AG04449 (cell line): ENCODE measurements around the gene TGFBI.

ENCODE experiments used
- CTCF ChIA-PET: fragments of 350-600 bp; formaldehyde crosslinking; extraction: SDS; loops from one replicate; lab custom pipeline; 2021; ENCODE audit warnings: antibody characterized with exemption; lab: Yijun Ruan, JAX
- POLR2A ChIA-PET: fragments of 400-600, 350-600 bp; formaldehyde crosslinking; extraction: SDS; loops from one replicate; lab custom pipeline; 2020; ENCODE audit warnings: antibody characterized with exemption, inconsistent platforms; lab: Yijun Ruan, JAX
- DNase-seq: peaks from one replicate; pipeline ENCODE4 v3.0.0-alpha.2; 2010; ENCODE audit warnings: low read depth, low spot score
- H3K4me3 ChIP-seq: 2 replicates; pipeline ENCODE4 v1.5.1; 2011; ENCODE audit warnings: low read depth, mild to moderate bottlenecking, control low read depth, low read length
- CTCF ChIP-seq: IDR thresholded peaks from one replicate; pipeline ENCODE4 v1.5.1; 2011; ENCODE audit warnings: mild to moderate bottlenecking, moderate library complexity, low read length, control low read depth, inconsistent platforms; ENCODE audit not compliant: insufficient read depth; ENCODE audit errors: missing control alignments

Gene TGFBI

GRCh38 chr5:135993335-135993879 lies 35.4 kb upstream of the TGFBI start:
- no peak for TF ChIP-seq CTCF
- CTCF ChIA-PET, result interaction anchor here (0.9 to 1.4 kb wide), 5 partner anchors 13 to 64 kb away, joined by 3 to 6 read pairs (median 4); no protein-coding TSS in a partner anchor
- POLR2A ChIA-PET, result interaction anchor here (0.6 to 2.7 kb wide), 12 partner anchors 11 to 65 kb away, joined by 3 to 21 read pairs (median 6); partner anchors contain the start of gene TGFBI
- H3K4me3 ChIP-seq, result no peak overlapping the region
- DNase-seq, result no peak

GRCh38 chr5:135993880-135994636 lies 34.7 kb upstream of the TGFBI start:
- H3K4me3 ChIP-seq, result no peak overlapping the region
- CTCF ChIA-PET, result interaction anchor here (0.9 to 1.4 kb wide), 4 partner anchors 12 to 63 kb away, joined by 3 to 6 read pairs (median 4); no protein-coding TSS in a partner anchor
- DNase-seq, result no peak
- no peak for TF ChIP-seq CTCF
- POLR2A ChIA-PET, result interaction anchor here (0.5 to 2.7 kb wide), 15 partner anchors 11 to 60 kb away, joined by 3 to 21 read pairs (median 4); partner anchors contain the start of gene TGFBI

- POLR2A ChIA-PET, result interaction anchor here (1.1 to 1.5 kb wide), 2 partner anchors 23 to 33 kb away, joined by 3 to 4 read pairs; partner anchors contain the start of gene TGFBI
- no peak for DNase-seq
- TF ChIP-seq CTCF, result no peak
- CTCF ChIA-PET, result interaction anchor here (1.1 to 3.0 kb wide), 3 partner anchors 10 to 87 kb away, joined by 3 to 9 read pairs (median 3); no protein-coding TSS in a partner anchor
- no peak overlapping the region for H3K4me3 ChIP-seq
Observed at GRCh38 chr5:135995976-135996375, 32.8 kb upstream of the TGFBI start.

GRCh38 chr5:135996611-135997010 lies 32.2 kb upstream of the TGFBI start:
- H3K4me3 ChIP-seq, result no peak overlapping the region
- DNase-seq, result no peak
- POLR2A ChIA-PET, result interaction anchor here (0.5 to 1.6 kb wide), 4 partner anchors 23 to 35 kb away, joined by 3 to 5 read pairs (median 4); partner anchors contain the start of gene TGFBI
- no peak for TF ChIP-seq CTCF
- CTCF ChIA-PET, result interaction anchor here (1.1 to 3.0 kb wide), 3 partner anchors 16 to 86 kb away, joined by 3 to 9 read pairs (median 6); no protein-coding TSS in a partner anchor

GRCh38 chr5:135997673-135998335 lies 31.0 kb upstream of the TGFBI start:
- ChIA-PET CTCF (interaction anchor here (1.2 to 3.0 kb wide), 3 partner anchors 14 to 60 kb away, joined by 3 to 9 read pairs (median 6); no protein-coding TSS in a partner anchor), POLR2A (interaction anchor here (0.8 to 1.6 kb wide), 3 partner anchors 9 to 34 kb away, joined by 3 to 5 read pairs (median 3); partner anchors contain the start of gene TGFBI)
- no peak for TF ChIP-seq CTCF
- no peak for DNase-seq
- no peak overlapping the region for H3K4me3 ChIP-seq
